H1 (cell line): ENCODE measurements around the gene CDKN3. TPM values are rescaled to one million over a fixed set of nuclear protein-coding genes. Genes with fewer than 3 reads are reported as not detected.

Experiments used
- EGR1 ChIP-seq: IDR thresholded peaks from 2 replicates; pipeline ENCODE4 v1.6.1; 2011; ENCODE audit warnings: low read depth, low read length, borderline replicate concordance
- JUN ChIP-seq: IDR thresholded peaks from 2 replicates; pipeline ENCODE4 v1.6.1; 2011; ENCODE audit warnings: low read depth, mild to moderate bottlenecking, improper control_type of control experiment, low read length
- RBBP5 ChIP-seq: IDR thresholded peaks from 2 replicates; pipeline ENCODE4 v1.7.1; 2012; ENCODE audit warnings: low read depth, mild to moderate bottlenecking, inconsistent platforms, low read length, moderate library complexity, borderline replicate concordance
- SP1 ChIP-seq: IDR thresholded peaks from 2 replicates; pipeline ENCODE4 v1.6.1; 2011; ENCODE audit warnings: low read depth, low read length
- TAF1 ChIP-seq: IDR thresholded peaks from 2 replicates; pipeline ENCODE4 v1.6.1; 2011; ENCODE audit warnings: mild to moderate bottlenecking, low read depth, low read length
- TCF12 ChIP-seq: IDR thresholded peaks from 2 replicates; pipeline ENCODE4 v1.6.1; 2011; ENCODE audit warnings: low read depth, mild to moderate bottlenecking, low read length
- polyA plus RNA-seq, 7 experiments: library from polyadenylated mRNA; depleted of rRNA in 3 of 7; stranded (reverse) in 5 of 7; unstranded in 2 of 7; fragments of >200 nt in 5 of 7; fragments of 200-250 nt in 2 of 7; gene quantifications; 1 replicate in 5 of 7; 2 replicates in 1 of 7; 4 replicates in 1 of 7; pipeline versions ENCODE4 v1.2.1 to v1.2.3, GENCODE V29; 2011 to 2013; ENCODE audit warnings: missing spikeins in 2 of 7, mixed read lengths in 2 of 7
- total RNA-seq: library from RNA; stranded (reverse); fragmentation: NEBNext Ultra II Directional; extraction: Animal tissue kit (Norgen Biotek cat#: 25700); gene quantifications from 2 replicates; pipeline ENCODE4 v1.2.1, GENCODE V29; 2021

Gene CDKN3
- total and polyA plus RNA-seq, 2 of the 8 experiments (the other 6 are each of a cell fraction or from before 2014, with no cell fraction given), result 43.5 to 48.3 TPM

DNA sequence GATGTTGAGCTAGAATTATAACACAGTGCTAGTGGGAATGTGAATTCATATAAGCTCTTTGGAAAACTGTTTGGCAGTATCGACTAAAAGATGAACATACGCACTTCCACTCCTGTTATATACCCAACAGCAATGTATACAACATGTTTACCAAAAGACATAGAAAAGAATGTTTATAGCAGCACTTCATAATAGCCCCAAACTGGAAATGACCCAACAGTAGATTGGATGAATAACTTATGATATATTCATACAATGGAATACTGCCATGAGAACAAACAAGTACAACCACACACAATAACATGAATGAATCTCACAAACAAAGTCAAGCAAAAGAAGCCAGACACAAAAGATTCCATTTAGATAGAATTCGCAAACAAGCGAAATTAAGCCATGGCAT lies 28.5 kb upstream of the CDKN3 start (continued):
- TF ChIP-seq JUN (no peak), SP1 (no peak), EGR1 (no peak), TCF12 (no peak), TAF1 (no peak), RBBP5 (no peak)
- TF ChIP-seq, all 59 proteins: peak for 0
